ENCODE data around the gene PROZ.

Gene PROZ

GRCh38 chr13:113176822-113177221, 18.4 kb downstream of the PROZ start:
- DNase-seq (ENCODE audit: low read depth in 3 of 3) = no peak

DNA sequence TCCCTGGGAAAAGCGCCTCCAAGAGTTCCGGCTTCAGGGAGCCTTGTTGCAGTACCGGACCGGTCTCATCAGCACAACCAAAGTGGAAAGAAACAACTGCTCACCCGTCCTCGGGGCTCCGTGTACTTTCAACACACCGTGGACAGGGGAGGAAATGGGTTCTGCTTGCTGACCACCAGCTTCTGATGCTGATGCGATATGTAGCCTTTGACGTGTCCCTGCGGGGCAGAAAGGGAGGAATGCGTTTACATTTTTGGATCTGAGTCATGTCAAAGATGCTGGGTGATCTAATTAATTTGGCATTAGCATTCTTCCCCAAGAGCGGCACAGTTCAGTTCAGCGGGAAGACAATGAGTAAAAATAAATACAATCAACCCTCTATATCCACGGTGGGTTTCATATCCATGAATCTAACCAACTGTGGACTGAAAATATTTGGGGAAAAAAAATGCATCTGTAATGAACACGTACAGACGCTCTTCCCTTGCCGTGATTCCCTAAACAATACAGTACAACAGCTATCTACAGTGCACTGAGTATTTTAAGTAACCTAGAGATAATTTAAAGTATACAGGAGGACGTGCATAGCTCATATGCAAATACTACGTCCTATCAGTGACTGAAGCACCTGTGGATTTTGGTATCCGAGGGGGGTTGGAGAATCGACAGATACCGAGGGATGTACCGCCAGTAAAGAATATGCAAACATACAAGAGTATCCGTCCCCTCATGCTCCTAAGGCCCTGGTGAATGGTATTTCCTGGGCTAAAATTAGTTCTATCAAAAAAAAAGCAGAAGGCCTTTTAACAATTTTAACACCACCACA, 19.8 kb downstream of the PROZ start:
- no peak for DNase-seq (ENCODE audit: low read depth in 3 of 3)

DNA sequence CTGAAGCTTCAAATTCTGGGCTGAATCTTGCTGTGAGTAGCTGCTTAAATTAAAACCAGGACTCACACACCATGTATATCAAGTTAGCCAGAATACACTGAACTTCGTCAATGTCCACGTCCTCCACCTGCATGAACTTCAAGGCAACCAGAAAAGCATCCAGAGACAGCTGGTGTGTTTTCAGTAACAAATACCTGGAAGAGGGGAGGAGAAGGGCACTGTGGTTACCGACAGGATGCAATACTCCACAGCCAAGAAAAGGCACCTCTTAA, 20.4 kb downstream of the PROZ start:
- DNase-seq (ENCODE audit: low read depth in 3 of 3) = no peak

GRCh38 chr13:113179374-113180230, 21.2 kb downstream of the PROZ start:
- DNase-seq (ENCODE audit: low read depth in 3 of 3) = no peak

- DNase-seq (ENCODE audit: low read depth in 3 of 3) = no peak
Measured at GRCh38 chr13:113182046-113182445, 23.6 kb downstream of the PROZ start.

DNA sequence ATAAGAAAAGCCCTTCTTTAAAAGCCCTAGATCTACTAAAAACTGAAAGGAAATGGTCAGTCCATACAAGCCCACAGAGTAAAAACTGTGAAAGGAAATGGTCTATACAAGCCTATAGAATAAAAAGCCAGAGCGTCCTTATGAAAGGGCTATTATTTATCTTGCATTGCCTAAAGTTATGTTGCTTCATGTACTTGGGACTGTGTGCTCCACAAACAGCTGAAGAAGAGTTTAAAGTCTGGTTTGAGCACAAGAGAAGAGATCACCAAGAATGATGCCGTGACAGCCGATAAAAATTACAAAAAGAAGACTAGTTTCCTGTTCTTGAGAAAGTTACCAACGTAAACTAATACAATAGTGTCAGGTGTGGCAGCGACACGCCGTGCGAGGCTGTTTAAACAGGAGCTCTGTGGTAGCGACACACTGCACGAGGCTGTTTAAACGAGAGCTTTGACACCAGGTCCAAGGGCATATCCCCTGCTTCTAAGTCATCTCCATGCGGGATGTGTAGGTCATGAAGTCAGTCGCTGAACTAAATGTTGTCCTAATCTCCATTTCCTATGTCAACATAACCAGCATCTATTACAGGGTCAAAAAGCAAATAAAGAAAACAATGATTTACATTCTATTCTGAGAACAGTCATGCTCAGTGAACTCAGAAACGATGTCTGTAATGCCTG, 25.1 kb downstream of the PROZ start:
- DNase-seq (ENCODE audit: low read depth in 3 of 3) = no peak

GRCh38 chr13:113184568-113185440, 26.4 kb downstream of the PROZ start:
- no peak for DNase-seq (ENCODE audit: low read depth in 3 of 3)

GRCh38 chr13:113186061-113186900, 27.8 kb downstream of the PROZ start:
- no peak for DNase-seq (ENCODE audit: low read depth in 3 of 3)

- peak in 2 of 3 experiments; percentile 36 to 52 for DNase-seq (ENCODE audit: low read depth in 3 of 3)
Measured at GRCh38 chr13:113187263-113187669, 28.8 kb downstream of the PROZ start.

DNA sequence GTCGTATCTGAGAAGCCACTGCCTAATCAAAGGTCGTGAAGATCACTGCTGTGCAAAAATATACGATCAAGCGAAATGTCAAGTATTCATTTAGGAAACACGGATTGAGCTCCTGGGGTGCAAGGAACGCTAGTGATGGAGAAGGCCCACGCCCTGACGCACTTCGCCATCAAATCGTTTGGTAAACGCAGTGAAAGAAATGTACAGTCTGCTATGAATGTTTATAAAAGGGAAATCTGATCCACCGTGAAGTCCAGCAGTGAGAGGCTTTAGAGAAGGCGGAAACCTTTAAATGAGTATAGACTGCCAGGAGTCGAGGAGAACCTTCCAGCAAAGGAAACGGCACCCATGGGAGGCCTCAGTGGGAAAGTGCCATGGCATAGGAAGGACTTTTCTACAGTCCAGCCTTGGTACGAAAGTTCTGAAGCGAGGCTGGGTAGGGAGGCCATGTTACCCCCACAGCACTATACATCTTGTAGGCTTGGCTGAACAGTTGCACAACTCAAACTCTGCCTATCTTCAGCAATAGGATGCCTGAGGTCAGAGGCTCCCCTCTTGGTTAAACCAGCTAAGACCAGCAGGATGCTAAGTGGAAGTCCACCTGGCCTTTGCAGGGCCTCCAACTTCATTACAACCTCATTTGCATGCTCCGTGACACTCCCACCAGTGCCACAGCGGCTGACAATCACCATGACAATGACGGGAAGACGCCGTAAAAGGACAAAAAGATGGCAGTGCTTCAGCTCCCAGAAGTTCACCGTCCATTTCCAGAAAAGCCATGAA, 29.6 kb downstream of the PROZ start:
- no peak for DNase-seq (ENCODE audit: low read depth in 3 of 3)

DNA sequence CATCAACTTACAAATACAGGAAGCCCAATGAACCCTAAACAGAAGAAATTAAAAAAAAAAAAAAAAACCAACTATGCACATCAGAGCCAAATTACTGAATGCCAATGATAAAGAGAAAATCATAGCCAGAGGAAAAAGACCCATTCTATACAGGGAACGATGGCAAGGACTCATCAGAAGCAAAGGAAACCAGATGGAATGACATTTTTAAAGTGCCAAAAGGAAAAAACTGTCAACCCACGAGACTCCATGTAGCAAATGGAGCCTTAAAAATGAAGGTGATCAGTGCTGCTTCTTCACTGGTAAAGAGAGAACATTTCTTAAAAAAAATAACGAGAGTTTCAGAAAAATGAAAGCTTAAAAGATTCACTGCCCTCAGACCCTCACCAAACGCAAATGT, 31.7 kb downstream of the PROZ start:
- no peak for DNase-seq (ENCODE audit: low read depth in 3 of 3)

DNA sequence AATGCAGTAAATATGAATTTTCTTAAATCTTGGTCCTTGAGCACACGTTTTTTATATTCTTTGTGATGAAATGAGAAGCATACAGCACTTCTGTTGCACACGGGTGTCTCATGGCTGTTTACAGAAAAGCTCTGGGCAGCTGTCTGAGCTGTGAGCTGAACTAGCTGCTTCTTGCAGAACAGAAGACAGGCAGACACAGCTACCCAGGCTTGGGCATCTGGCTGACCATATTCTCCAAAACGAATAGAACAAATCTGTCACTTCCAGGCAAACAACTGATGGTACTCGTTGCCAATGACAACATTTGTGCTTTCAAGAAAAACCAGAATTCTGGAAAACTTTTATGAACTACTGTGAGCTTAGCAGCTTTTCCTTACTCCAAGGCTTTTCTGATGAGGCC, 33.8 kb downstream of the PROZ start:
- DNase-seq (ENCODE audit: low read depth in 3 of 3) = no peak

DNA sequence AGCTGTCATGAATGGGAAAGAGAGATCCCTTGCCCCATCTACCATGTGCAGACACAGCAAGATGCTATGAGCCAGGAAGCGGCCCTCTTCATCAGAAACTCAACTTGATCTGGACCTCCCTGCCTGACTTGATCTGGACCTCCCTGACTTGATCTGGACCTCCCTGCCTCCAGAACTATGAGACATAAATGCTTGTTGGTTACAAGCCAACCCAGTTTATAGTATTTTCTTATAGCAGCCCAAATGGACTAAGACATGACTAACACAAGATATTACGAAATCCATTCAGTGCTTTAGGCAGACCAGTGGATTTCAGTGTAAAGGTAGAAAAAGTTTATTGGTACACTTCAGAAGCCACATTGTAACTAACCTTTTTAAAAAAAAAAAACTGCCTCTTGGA, 34.5 kb downstream of the PROZ start:
- DNase-seq (ENCODE audit: low read depth in 3 of 3) = no peak

DNA sequence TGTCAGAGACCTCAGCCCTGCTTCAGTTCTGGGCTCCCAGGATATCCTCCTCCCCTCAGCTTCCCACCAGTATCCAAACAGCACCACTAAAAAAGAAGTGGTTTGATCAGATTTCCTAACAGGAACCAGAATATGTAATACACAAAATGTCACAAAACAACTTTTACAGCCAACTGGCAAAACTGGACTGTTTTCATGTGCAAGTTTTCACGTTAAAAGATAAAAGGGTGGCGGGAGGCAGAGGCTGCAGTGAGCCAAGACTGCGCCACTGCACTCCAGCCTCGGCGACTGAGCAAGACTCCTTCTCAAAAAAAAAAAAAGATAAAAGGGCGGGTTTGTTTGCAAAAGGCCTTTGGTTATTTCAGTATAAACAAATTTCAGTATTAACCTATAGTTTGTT, 36.9 kb downstream of the PROZ start:
- no peak for DNase-seq (ENCODE audit: low read depth in 3 of 3)

- no peak for DNase-seq (ENCODE audit: low read depth in 3 of 3)
Measured at GRCh38 chr13:113196970-113197737, 38.7 kb downstream of the PROZ start.

- DNase-seq (ENCODE audit: low read depth in 3 of 3) = no peak
Measured at GRCh38 chr13:113201815-113202214, 43.4 kb downstream of the PROZ start.

- DNase-seq (ENCODE audit: low read depth in 3 of 3) = no peak
Measured at GRCh38 chr13:113202912-113203311, 44.5 kb downstream of the PROZ start.

DNA sequence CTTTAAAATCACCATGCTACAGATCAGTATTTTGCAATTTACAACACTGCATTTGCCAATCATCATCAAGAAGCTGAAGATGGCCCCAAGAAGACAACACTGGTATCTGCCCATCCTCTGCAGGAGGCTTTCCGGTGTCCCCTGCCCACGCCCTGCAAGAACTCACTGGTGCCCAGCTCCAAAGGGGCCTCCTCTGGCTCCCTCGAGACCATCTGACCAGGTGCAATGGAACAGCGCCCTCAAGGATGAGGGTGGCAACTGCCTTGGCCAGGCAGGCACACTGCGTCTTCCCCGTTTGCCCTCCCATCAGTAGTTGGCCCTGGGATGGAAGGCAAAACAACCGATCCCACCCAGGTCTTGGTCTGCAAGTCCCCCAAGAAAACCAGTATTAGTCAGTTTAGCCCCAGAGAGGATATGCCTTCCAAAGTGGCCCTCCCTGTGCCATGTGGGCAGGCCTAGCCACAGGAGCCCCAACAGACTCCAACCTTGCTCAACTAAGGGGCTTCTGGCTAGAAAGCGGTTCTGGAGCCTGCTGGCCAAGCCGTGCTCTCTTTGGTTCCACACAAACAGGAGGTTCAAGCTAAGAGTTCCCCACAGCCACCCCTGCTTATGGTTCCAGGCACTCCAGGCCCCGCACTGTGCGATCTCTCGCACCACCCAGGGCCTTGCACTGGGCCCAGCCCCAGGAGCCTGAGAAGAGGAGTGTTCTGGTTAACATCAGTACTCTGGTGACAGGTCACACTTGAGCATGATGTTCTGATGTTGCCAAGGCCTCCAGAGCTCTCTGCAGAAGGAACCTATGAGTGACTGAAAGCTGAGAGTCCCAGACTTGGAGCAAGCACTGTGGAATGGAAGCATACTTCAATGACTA, 45.3 kb downstream of the PROZ start:
- DNase-seq (ENCODE audit: low read depth in 3 of 3) = no peak

Measured in stimulated activated CD4-positive, alpha-beta T cell treated with anti-CD3 and anti-CD28 coated beads, TNF-alpha, amount 100 ng/mL, for 4 hours (primary cell).